ENCODE data around the gene SHISAL1. TPM values are rescaled to one million over a fixed set of nuclear protein-coding genes. Genes with fewer than 3 reads are reported as not detected.

SHISAL1 gene
- total RNA-seq, 2 donors from 2014 or later, result 0.42 to 0.95 TPM

DNA sequence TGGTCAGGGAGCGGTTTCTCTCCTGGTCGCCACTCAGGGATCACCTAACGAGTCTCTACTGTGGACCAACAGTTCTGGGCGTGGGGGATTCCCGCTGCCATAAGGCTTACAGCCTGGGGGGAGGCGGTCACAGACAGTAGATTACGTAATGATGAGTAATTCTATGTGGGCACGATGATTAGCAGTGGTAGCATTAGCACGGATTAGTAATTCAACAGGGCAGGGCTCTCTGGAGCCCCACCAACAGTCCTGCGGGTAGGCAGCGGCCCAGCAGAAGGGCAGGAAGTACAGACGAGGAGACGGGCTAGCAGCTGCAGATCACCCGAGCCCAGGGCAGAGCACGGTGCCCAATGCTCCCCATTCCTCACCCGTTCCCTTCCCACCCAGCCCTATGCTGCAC is 3.6 kb downstream of the SHISAL1 start:
- Mint-ChIP-seq H3K36me3 (ENCODE audit: low read depth) (no peaks in the 10 kb centered on the region), H3K27ac (no peak overlapping the region), H3K4me1 (no peaks in the 10 kb centered on the region), H3K27me3 (ENCODE audit: insufficient read depth) (no peaks in the 10 kb centered on the region), H3K4me3 (no peak overlapping the region), H3K9me3 (no peaks in the 10 kb centered on the region)
- Histone ChIP-seq H3K4me3 (ENCODE audit: low read length) (no peak overlapping the region), H3K4me1 (ENCODE audit: control insufficient read depth, insufficient read depth, low read length) (no peaks in the 10 kb centered on the region), H3K27ac (ENCODE audit: low read depth, low read length) (no peak overlapping the region), H3K9me3 (ENCODE audit: control insufficient read depth, low read length) (no peaks in the 10 kb centered on the region), H3K36me3 (ENCODE audit: control insufficient read depth, insufficient read depth, low read length) (no peaks in the 10 kb centered on the region), H3K9ac (ENCODE audit: extremely low read depth, low read length, poor library complexity, severe bottlenecking) (no peak overlapping the region), H3K27me3 (ENCODE audit: control insufficient read depth, insufficient read depth, low read length, poor library complexity, severe bottlenecking) (no peaks in the 10 kb centered on the region)
- TF ChIP-seq, protein P1, sequence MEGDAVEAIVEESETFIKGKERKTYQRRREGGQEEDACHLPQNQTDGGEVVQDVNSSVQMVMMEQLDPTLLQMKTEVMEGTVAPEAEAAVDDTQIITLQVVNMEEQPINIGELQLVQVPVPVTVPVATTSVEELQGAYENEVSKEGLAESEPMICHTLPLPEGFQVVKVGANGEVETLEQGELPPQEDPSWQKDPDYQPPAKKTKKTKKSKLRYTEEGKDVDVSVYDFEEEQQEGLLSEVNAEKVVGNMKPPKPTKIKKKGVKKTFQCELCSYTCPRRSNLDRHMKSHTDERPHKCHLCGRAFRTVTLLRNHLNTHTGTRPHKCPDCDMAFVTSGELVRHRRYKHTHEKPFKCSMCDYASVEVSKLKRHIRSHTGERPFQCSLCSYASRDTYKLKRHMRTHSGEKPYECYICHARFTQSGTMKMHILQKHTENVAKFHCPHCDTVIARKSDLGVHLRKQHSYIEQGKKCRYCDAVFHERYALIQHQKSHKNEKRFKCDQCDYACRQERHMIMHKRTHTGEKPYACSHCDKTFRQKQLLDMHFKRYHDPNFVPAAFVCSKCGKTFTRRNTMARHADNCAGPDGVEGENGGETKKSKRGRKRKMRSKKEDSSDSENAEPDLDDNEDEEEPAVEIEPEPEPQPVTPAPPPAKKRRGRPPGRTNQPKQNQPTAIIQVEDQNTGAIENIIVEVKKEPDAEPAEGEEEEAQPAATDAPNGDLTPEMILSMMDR (conservative IDR thresholded peaks at IDR 0.05), result no peak
- DNase-seq, result no peak
- 79 to 81% methylated on average over 12 to 16 of the region's 16 CpGs for WGBS, 2 experiments (ENCODE audit: insufficient coverage in 1 of 2, insufficient read length in 1 of 2)

GRCh38 chr22:44307509-44308169 is 5.1 kb downstream of the SHISAL1 start:
- Mint-ChIP-seq H3K27me3 (ENCODE audit: insufficient read depth) (no peaks in the 10 kb centered on the region), H3K4me1 (no peaks in the 10 kb centered on the region), H3K27ac (peak overlapping the region; percentile 23), H3K9me3 (no peaks in the 10 kb centered on the region), H3K4me3 (no peak overlapping the region), H3K36me3 (ENCODE audit: low read depth) (no peaks in the 10 kb centered on the region)
- no peak for DNase-seq
- Histone ChIP-seq H3K9me3 (ENCODE audit: control insufficient read depth, low read length) (no peaks in the 10 kb centered on the region), H3K27me3 (ENCODE audit: control insufficient read depth, insufficient read depth, low read length, poor library complexity, severe bottlenecking) (no peaks in the 10 kb centered on the region), H3K27ac (ENCODE audit: low read depth, low read length) (no peak overlapping the region), H3K9ac (ENCODE audit: extremely low read depth, low read length, poor library complexity, severe bottlenecking) (no peak overlapping the region), H3K4me1 (ENCODE audit: control insufficient read depth, insufficient read depth, low read length) (no peaks in the 10 kb centered on the region), H3K4me3 (ENCODE audit: low read length) (no peak overlapping the region), H3K36me3 (ENCODE audit: control insufficient read depth, insufficient read depth, low read length) (no peaks in the 10 kb centered on the region)
- 82 to 87% methylated on average over 13 to 20 of the region's 20 CpGs for WGBS, 2 experiments (ENCODE audit: insufficient coverage in 1 of 2, insufficient read length in 1 of 2)
- TF ChIP-seq, protein P1 (conservative IDR thresholded peaks at IDR 0.05), result no peak

- TF ChIP-seq, protein P1 (conservative IDR thresholded peaks at IDR 0.05), result no peak
- Mint-ChIP-seq H3K27me3 (ENCODE audit: insufficient read depth) (no peaks in the 10 kb centered on the region), H3K36me3 (ENCODE audit: low read depth) (no peaks in the 10 kb centered on the region), H3K4me1 (no peaks in the 10 kb centered on the region), H3K4me3 (no peak overlapping the region), H3K9me3 (no peaks in the 10 kb centered on the region), H3K27ac (no peak overlapping the region)
- Histone ChIP-seq H3K27ac (ENCODE audit: low read depth, low read length) (no peak overlapping the region), H3K4me1 (ENCODE audit: control insufficient read depth, insufficient read depth, low read length) (no peaks in the 10 kb centered on the region), H3K9me3 (ENCODE audit: control insufficient read depth, low read length) (no peaks in the 10 kb centered on the region), H3K36me3 (ENCODE audit: control insufficient read depth, insufficient read depth, low read length) (no peaks in the 10 kb centered on the region), H3K27me3 (ENCODE audit: control insufficient read depth, insufficient read depth, low read length, poor library complexity, severe bottlenecking) (no peaks in the 10 kb centered on the region), H3K4me3 (ENCODE audit: low read length) (no peak overlapping the region), H3K9ac (ENCODE audit: extremely low read depth, low read length, poor library complexity, severe bottlenecking) (no peak overlapping the region)
- WGBS, 2 experiments (ENCODE audit: insufficient coverage in 1 of 2, insufficient read length in 1 of 2), result 94% methylated on average over 8 to 10 of the region's 10 CpGs
- no peak for DNase-seq
Observed at GRCh38 chr22:44305888-44306287, 6.9 kb downstream of the SHISAL1 start.

Data from endodermal cell (in vitro differentiated cells).